ENCODE results near the gene NRK. TPM values are rescaled to one million over a fixed set of nuclear protein-coding genes. Genes with fewer than 3 reads are reported as not detected.

The NRK gene
- polyA plus RNA-seq, 1 donor (not counting 4 experiments of a cell fraction or from before 2014, with no cell fraction given), result 0.28 TPM

DNA sequence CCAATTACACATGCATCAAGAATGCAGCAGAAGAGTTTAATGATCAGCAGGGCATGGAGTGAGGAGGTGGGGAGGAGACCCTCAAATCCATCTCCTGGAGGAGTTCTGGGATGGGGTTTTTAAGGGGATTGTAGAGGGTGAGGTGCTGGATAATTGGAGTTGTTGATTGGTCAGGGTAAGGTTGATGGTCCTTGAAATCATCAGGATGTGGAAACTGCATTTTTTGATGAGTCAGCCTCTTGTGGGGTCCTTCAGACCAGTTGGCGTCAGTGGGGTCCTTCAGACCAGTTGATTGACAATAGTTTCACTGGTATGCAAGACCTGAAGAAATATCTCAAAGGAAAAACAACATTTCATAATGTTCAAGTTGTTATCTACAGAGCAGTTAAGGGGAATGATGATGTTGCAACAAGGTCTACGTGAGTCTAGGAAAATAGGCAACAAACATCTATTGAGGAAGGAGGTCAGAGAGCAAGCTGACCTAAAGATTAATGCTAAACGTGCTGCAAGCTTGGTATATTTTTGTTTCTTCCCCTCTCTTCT, 88.3 kb downstream of the NRK start:
- Histone ChIP-seq H3K79me2 (ENCODE audit: control insufficient read depth, insufficient read depth, low read length) (no peaks in the 10 kb centered on the region), H3K4me2 (ENCODE audit: control insufficient read depth, extremely low read depth, insufficient read depth, low read depth, low read length) (no peak overlapping the region), H3K9me1 (ENCODE audit: control insufficient read depth, extremely low read depth, insufficient read depth, low read length) (no peaks in the 10 kb centered on the region), H3K27me3 (ENCODE audit: control insufficient read depth, extremely low read depth, insufficient read depth, low read length) (no peaks in the 10 kb centered on the region), H3K36me3 (ENCODE audit: control insufficient read depth in 2 of 2, extremely low read depth in 1 of 2, insufficient read depth in 2 of 2, low read length in 2 of 2) (no peaks in the 10 kb centered on the region), H4K20me1 (ENCODE audit: control insufficient read depth, extremely low read depth, insufficient read depth, low read length) (no peaks in the 10 kb centered on the region), H3K4me3 (ENCODE audit: control insufficient read depth in 2 of 3, extremely low read depth in 1 of 3, insufficient read depth in 2 of 3, low read depth in 1 of 3, low read length in 3 of 3) (no peak overlapping the region), H3K9me3 (ENCODE audit: control insufficient read depth, low read depth, low read length) (no peaks in the 10 kb centered on the region), H2AFZ (ENCODE audit: control insufficient read depth, low read length) (no peak overlapping the region), H3K9ac (ENCODE audit: control insufficient read depth, extremely low read depth, insufficient read depth, low read length) (no peak overlapping the region), H3K27ac (ENCODE audit: control insufficient read depth, insufficient read depth, low read length) (no peak overlapping the region), H3K4me1 (ENCODE audit: control insufficient read depth, extremely low read depth, insufficient read depth, low read length) (no peaks in the 10 kb centered on the region)
- DNase-seq (ENCODE audit: low read depth, low spot score) (no peak), FAIRE-seq (no peak)
- dilution Hi-C loops (cut with MboI; ENCODE audit: extremely low pct_ligation_motif_present, low sequenced_read_pairs), result no loop called here
- no peak for TF ChIP-seq EZH2 (IDR thresholded peaks at IDR 0.05; ENCODE audit: low read length)
- TF ChIP-seq, protein P1, sequence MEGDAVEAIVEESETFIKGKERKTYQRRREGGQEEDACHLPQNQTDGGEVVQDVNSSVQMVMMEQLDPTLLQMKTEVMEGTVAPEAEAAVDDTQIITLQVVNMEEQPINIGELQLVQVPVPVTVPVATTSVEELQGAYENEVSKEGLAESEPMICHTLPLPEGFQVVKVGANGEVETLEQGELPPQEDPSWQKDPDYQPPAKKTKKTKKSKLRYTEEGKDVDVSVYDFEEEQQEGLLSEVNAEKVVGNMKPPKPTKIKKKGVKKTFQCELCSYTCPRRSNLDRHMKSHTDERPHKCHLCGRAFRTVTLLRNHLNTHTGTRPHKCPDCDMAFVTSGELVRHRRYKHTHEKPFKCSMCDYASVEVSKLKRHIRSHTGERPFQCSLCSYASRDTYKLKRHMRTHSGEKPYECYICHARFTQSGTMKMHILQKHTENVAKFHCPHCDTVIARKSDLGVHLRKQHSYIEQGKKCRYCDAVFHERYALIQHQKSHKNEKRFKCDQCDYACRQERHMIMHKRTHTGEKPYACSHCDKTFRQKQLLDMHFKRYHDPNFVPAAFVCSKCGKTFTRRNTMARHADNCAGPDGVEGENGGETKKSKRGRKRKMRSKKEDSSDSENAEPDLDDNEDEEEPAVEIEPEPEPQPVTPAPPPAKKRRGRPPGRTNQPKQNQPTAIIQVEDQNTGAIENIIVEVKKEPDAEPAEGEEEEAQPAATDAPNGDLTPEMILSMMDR (optimal IDR thresholded peaks at IDR 0.05 in 1 of 3, IDR thresholded peaks at IDR 0.05 in 1 of 3, conservative IDR thresholded peaks at IDR 0.05 in 1 of 3; ENCODE audit: extremely low read depth in 1 of 3, insufficient read depth in 2 of 3, low read length in 3 of 3), result no peak

- dilution Hi-C loops (cut with MboI; ENCODE audit: extremely low pct_ligation_motif_present, low sequenced_read_pairs), result no loop called here
- Histone ChIP-seq H3K4me1 (ENCODE audit: control insufficient read depth, extremely low read depth, insufficient read depth, low read length) (no peaks in the 10 kb centered on the region), H3K4me3 (ENCODE audit: control insufficient read depth in 2 of 3, extremely low read depth in 1 of 3, insufficient read depth in 2 of 3, low read depth in 1 of 3, low read length in 3 of 3) (no peak overlapping the region), H3K27ac (ENCODE audit: control insufficient read depth, insufficient read depth, low read length) (no peak overlapping the region), H3K79me2 (ENCODE audit: control insufficient read depth, insufficient read depth, low read length) (no peaks in the 10 kb centered on the region), H3K9ac (ENCODE audit: control insufficient read depth, extremely low read depth, insufficient read depth, low read length) (no peak overlapping the region), H2AFZ (ENCODE audit: control insufficient read depth, low read length) (no peak overlapping the region), H3K9me3 (ENCODE audit: control insufficient read depth, low read depth, low read length) (no peaks in the 10 kb centered on the region), H4K20me1 (ENCODE audit: control insufficient read depth, extremely low read depth, insufficient read depth, low read length) (no peaks in the 10 kb centered on the region), H3K4me2 (ENCODE audit: control insufficient read depth, extremely low read depth, insufficient read depth, low read depth, low read length) (no peak overlapping the region), H3K36me3 (ENCODE audit: control insufficient read depth in 2 of 2, extremely low read depth in 1 of 2, insufficient read depth in 2 of 2, low read length in 2 of 2) (no peaks in the 10 kb centered on the region), H3K27me3 (ENCODE audit: control insufficient read depth, extremely low read depth, insufficient read depth, low read length) (no peaks in the 10 kb centered on the region), H3K9me1 (ENCODE audit: control insufficient read depth, extremely low read depth, insufficient read depth, low read length) (no peaks in the 10 kb centered on the region)
- TF ChIP-seq EZH2 (IDR thresholded peaks at IDR 0.05; ENCODE audit: low read length), result no peak
- TF ChIP-seq, protein P1 (optimal IDR thresholded peaks at IDR 0.05 in 1 of 3, IDR thresholded peaks at IDR 0.05 in 1 of 3, conservative IDR thresholded peaks at IDR 0.05 in 1 of 3; ENCODE audit: extremely low read depth in 1 of 3, insufficient read depth in 2 of 3, low read length in 3 of 3), result no peak
- DNase-seq (ENCODE audit: low read depth, low spot score), result no peak
- FAIRE-seq, result no peak
These were observed 122.9 kb downstream of the NRK start for GRCh38 chrX:105945266-105945665.

Data from keratinocyte (primary cell).